ENCODE data around the gene DDIT4.
"Not testable (repeated sequence)": the region's sequence is repeated elsewhere in the genome, so short reads cannot be mapped to it uniquely, and the experiment has no call there.

The DDIT4 gene

GRCh38 chr10:72268475-72269200, 5.1 kb upstream of the DDIT4 start:
- not testable (repeated sequence) for DNase-seq

GRCh38 chr10:72270607-72271281, 3.0 kb upstream of the DDIT4 start:
- no peak for DNase-seq

GRCh38 chr10:72272689-72273409, 875 bp upstream of the DDIT4 start:
- peak; percentile 65 for DNase-seq

- DNase-seq = no peak
These were observed 547 bp downstream of the DDIT4 start for GRCh38 chr10:72274213-72274729.

- peak; percentile 82 for DNase-seq
These were observed 1.1 kb downstream of the DDIT4 start for GRCh38 chr10:72274730-72275350.

- no peak for DNase-seq
These were observed 1.8 kb downstream of the DDIT4 start for GRCh38 chr10:72275351-72276012.

GRCh38 chr10:72276013-72276387, 2.3 kb downstream of the DDIT4 start:
- no peak for DNase-seq

- peak; percentile 39 for DNase-seq
These were observed 3.0 kb downstream of the DDIT4 start for GRCh38 chr10:72276421-72277339.

GRCh38 chr10:72277340-72277995, 3.7 kb downstream of the DDIT4 start:
- no peak for DNase-seq

GRCh38 chr10:72277996-72278667, 4.4 kb downstream of the DDIT4 start:
- DNase-seq = no peak

GRCh38 chr10:72278668-72279393, 5.1 kb downstream of the DDIT4 start:
- no peak for DNase-seq

GRCh38 chr10:72279587-72279986, 5.9 kb downstream of the DDIT4 start:
- not testable (repeated sequence) for DNase-seq

GRCh38 chr10:72283131-72283530, 9.4 kb downstream of the DDIT4 start:
- DNase-seq = no peak

- DNase-seq = no peak
These were observed 12.3 kb downstream of the DDIT4 start for GRCh38 chr10:72285972-72286521.

GRCh38 chr10:72291019-72291532, 17.4 kb downstream of the DDIT4 start:
- peak; percentile 57 for DNase-seq

- peak; percentile 80 for DNase-seq
These were observed 18.5 kb downstream of the DDIT4 start for GRCh38 chr10:72292223-72292691.

- no peak for DNase-seq
These were observed 21.7 kb downstream of the DDIT4 start for GRCh38 chr10:72295330-72295910.

GRCh38 chr10:72296829-72297280, 23.1 kb downstream of the DDIT4 start:
- DNase-seq = not testable (repeated sequence)

Data from activated CD4-positive, alpha-beta T cell treated with anti-CD3 and anti-CD28 coated beads, Interleukin-2, Interleukin-6, amounts not matched to agents 100 ng/mL and 50 ng/mL, durations not matched to agents 16 hours and 8 hours (primary cell).